IPS-15b (cell line): ENCODE results near the gene COG3.
"Not testable (repeated sequence)": the region's sequence is repeated elsewhere in the genome, so short reads cannot be mapped to it uniquely, and the experiment has no call there.

ENCODE experiments used
- H3K27me3 ChIP-seq: one replicate; pipeline ENCODE4 v1.6.1; 2013; ENCODE audit warnings: low read length; ENCODE audit not compliant: control insufficient read depth, insufficient read depth
- H3K36me3 ChIP-seq: one replicate; pipeline ENCODE4 v1.6.1; 2013; ENCODE audit warnings: low read length; ENCODE audit not compliant: control insufficient read depth, insufficient read depth
- H3K4me1 ChIP-seq: one replicate; pipeline ENCODE4 v1.6.1; 2013; ENCODE audit warnings: mild to moderate bottlenecking, low read length; ENCODE audit not compliant: control insufficient read depth, insufficient read depth
- H3K4me3 ChIP-seq: one replicate; pipeline ENCODE4 v1.5.1; 2013; ENCODE audit warnings: low read depth, low read length
- H3K9ac ChIP-seq: one replicate; pipeline ENCODE4 v1.6.1; 2013; ENCODE audit warnings: low read depth, mild to moderate bottlenecking, low read length
- H3K9me3 ChIP-seq: one replicate; pipeline ENCODE4 v1.6.1; 2013; ENCODE audit warnings: mild to moderate bottlenecking, low read length; ENCODE audit not compliant: control insufficient read depth, insufficient read depth

COG3 gene

GRCh38 chr13:45464687-45465453, at the start of gene COG3:
COG3 (plus strand) TSS chr13:45464939; CDS start chr13:45465037, 98 bp downstream.
- H3K36me3 ChIP-seq: peaks cover 4% of the 10 kb centered on the region
- H3K4me3 ChIP-seq: peak within 1 kb of the TSS; percentile 96
- no peaks in the 10 kb centered on the region for H3K9me3 ChIP-seq
- H3K27me3 ChIP-seq: no peaks in the 10 kb centered on the region
- H3K9ac ChIP-seq: peak within 1 kb of the TSS; percentile 94
- H3K4me1 ChIP-seq: peaks cover 9% of the 10 kb centered on the region

GRCh38 chr13:45415112-45415511, 49.6 kb upstream of the COG3 start:
- H3K27me3 ChIP-seq: peaks cover 10% of the 10 kb centered on the region
- H3K9me3 ChIP-seq: no peaks in the 10 kb centered on the region
- no peak overlapping the region for H3K4me3 ChIP-seq
- no peaks in the 10 kb centered on the region for H3K4me1 ChIP-seq
- no peaks in the 10 kb centered on the region for H3K36me3 ChIP-seq
- no peak overlapping the region for H3K9ac ChIP-seq

DNA sequence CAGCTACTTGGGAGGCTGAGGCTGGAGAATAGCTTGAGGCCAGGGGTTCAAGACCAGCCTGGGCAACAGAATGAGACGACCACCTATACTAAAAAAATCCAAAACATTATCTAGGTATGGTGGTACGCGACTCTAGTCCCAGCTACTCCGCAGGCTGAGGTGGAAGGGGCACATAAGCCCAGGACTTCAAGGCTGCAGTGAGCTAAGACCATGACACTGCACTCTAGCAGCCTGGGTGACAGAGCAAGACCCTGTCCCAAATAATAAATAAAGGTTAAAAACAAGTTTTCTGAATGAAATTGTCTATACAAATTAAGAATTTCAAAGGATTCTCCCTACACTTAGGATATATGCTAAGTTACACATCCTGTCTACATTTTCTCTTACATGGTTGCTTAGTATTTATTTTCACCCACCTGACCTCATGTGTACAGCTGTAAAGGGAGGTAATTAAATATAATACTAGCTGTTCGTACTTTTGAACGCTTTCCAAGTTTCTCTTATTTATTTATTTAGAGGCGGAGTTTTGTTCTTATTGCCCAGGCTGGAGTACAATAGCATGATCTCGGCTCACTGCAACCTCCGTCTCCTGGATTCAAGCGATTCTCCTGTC, 48.1 kb upstream of the COG3 start:
- no peak overlapping the region for H3K4me3 ChIP-seq
- no peaks in the 10 kb centered on the region for H3K36me3 ChIP-seq
- no peak overlapping the region for H3K9ac ChIP-seq
- H3K4me1 ChIP-seq: no peaks in the 10 kb centered on the region
- H3K27me3 ChIP-seq: peaks cover 10% of the 10 kb centered on the region
- no peaks in the 10 kb centered on the region for H3K9me3 ChIP-seq

DNA sequence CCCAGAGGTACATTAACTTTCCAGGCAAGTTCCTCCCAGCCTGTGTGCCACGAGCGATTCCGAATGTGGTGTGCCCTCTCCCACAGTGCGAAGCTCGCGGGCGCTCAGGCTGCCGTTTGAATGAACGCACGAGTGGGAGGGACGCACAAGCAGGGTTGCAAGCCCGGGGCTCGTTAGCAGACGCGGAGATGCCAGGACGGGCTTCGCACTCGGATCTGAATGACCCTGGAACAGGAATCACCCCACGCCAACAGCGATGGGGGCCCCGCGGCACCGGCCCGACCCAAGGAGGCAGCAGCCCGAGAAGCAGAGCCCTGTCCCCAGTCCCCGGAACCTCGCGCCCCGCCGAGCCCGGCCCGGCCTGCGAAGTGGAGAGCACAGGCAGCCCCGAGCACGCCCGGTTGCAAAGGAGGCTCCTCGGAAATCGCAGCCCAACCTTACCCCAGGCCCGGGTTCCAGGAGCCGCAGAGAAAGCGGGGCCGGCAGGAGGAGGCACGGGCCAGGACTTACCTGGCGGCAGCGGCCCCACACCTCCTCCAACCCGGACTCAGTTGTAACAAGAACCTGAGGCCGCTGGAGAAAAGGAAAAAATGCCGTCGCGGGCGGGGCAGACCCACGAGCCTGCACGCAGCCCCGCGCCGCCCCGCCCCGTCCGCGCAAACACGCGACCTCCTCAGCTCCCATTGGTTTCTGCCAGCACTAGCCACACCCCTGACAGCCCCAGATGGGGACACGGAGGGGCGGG, 46.8 kb upstream of the COG3 start, which contains the start of gene SLC25A30:
Gene SLC25A30, minus strand, starts transcription at position 584 of the 745 bp plus-strand sequence. CDS start 6,948 bp downstream, outside the sequence.
- H3K9ac ChIP-seq: peak within 1 kb of the TSS; percentile 47

GRCh38 chr13:45419389-45419788, 45.4 kb upstream of the COG3 start:
- not testable (repeated sequence) for H3K4me3 ChIP-seq, H3K27me3 ChIP-seq, H3K9me3 ChIP-seq, H3K4me1 ChIP-seq, H3K9ac ChIP-seq, H3K36me3 ChIP-seq

More for the DNA sequence above, 46.8 kb upstream of the COG3 start, which contains the start of gene SLC25A30:
- H3K36me3 ChIP-seq: no peaks in the 10 kb centered on the region
- peaks cover 10% of the 10 kb centered on the region for H3K27me3 ChIP-seq
- H3K4me3 ChIP-seq: peak within 1 kb of the TSS; percentile 82
- H3K4me1 ChIP-seq: no peaks in the 10 kb centered on the region
- no peaks in the 10 kb centered on the region for H3K9me3 ChIP-seq

- H3K9ac ChIP-seq: no peak overlapping the region
- no peaks in the 10 kb centered on the region for H3K9me3 ChIP-seq
- no peaks in the 10 kb centered on the region for H3K36me3 ChIP-seq
- no peaks in the 10 kb centered on the region for H3K4me1 ChIP-seq
- H3K27me3 ChIP-seq: peaks cover 10% of the 10 kb centered on the region
- no peak overlapping the region for H3K4me3 ChIP-seq
Observed at GRCh38 chr13:45419945-45420344, 44.8 kb upstream of the COG3 start.

DNA sequence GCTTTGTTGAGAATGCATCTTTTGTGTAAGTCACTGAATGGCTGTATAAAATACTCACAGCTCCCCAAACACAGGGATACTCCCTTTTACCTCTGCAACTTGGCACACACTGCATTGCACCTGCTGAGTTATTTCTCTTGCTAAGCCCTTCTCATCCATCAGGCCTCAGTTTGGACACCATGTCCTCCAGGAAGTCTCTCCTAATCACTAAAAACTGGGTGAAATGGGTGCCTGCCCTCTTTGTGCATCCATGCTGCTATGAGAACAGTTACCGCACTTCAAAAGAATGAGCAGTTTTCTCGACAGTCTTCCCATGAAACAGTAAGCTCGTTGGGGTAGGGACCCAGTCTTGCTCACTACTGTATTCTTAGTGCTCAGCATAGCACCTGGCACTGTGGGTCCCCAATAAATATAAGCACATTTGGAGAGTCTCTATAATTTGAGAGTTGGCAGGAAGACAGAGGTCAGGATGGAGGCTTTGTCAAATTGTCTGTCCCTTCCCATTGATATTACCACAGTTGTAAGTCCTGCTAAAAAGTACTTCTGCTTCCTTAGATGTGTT, 41.9 kb upstream of the COG3 start:
- H3K4me1 ChIP-seq: no peaks in the 10 kb centered on the region
- no peaks in the 10 kb centered on the region for H3K27me3 ChIP-seq
- H3K4me3 ChIP-seq: no peak overlapping the region
- H3K36me3 ChIP-seq: no peaks in the 10 kb centered on the region
- H3K9me3 ChIP-seq: no peaks in the 10 kb centered on the region
- no peak overlapping the region for H3K9ac ChIP-seq

- not testable (repeated sequence) for H3K9ac ChIP-seq, H3K9me3 ChIP-seq, H3K4me1 ChIP-seq, H3K4me3 ChIP-seq, H3K36me3 ChIP-seq, H3K27me3 ChIP-seq
Observed at GRCh38 chr13:45426056-45426841, 38.5 kb upstream of the COG3 start.

DNA sequence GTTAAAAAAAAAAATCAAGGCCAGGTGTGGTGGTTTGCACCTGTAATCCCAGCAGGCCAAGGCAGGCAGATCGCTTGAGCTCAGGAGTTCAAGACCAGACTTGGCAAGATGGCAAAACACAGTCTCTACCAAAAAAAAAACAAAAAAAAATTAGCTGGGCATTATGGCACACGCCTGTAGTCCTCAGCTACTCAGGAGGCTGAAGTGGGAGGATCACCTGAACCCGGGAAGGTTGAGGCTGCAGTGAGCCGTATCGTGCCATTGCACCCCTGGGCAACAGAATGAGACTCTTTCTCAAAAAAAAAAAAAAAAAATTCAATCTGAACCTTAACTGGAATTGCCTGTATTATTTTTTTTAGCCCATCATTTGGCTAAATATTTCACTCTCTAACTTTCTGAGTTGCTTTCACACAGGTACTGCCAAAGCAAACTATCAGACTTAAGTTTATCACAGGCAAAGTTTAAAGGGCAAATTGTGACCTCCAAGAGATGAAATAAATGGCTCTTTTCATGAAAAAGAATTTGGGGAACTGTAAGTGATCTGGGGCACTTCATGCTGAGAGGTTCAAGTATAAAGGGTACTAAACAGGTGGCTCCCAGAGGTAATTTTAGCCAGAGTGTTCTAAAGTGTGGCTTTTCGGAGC, 31.9 kb upstream of the COG3 start:
- H3K4me3 ChIP-seq: no peak overlapping the region
- no peaks in the 10 kb centered on the region for H3K27me3 ChIP-seq
- no peaks in the 10 kb centered on the region for H3K4me1 ChIP-seq
- no peaks in the 10 kb centered on the region for H3K36me3 ChIP-seq
- H3K9ac ChIP-seq: no peak overlapping the region
- H3K9me3 ChIP-seq: no peaks in the 10 kb centered on the region

GRCh38 chr13:45433381-45433790, 31.4 kb upstream of the COG3 start:
- no peaks in the 10 kb centered on the region for H3K27me3 ChIP-seq
- no peaks in the 10 kb centered on the region for H3K4me1 ChIP-seq
- no peak overlapping the region for H3K9ac ChIP-seq
- H3K9me3 ChIP-seq: no peaks in the 10 kb centered on the region
- H3K4me3 ChIP-seq: no peak overlapping the region
- no peaks in the 10 kb centered on the region for H3K36me3 ChIP-seq
